ENCODE results near the gene SDK1. TPM values are rescaled to one million over a fixed set of nuclear protein-coding genes. Genes with fewer than 3 reads are reported as not detected.

Gene SDK1
- total RNA-seq, 1 experiment from 2014 or later = 20.0 TPM

- peaks cover 5% of the 10 kb centered on the region for H3K36me3 Mint-ChIP-seq (ENCODE audit: insufficient read depth, unreplicated experiment)
Observed at GRCh38 chr7:4265066-4265465, 964.0 kb downstream of the SDK1 start.

DNA sequence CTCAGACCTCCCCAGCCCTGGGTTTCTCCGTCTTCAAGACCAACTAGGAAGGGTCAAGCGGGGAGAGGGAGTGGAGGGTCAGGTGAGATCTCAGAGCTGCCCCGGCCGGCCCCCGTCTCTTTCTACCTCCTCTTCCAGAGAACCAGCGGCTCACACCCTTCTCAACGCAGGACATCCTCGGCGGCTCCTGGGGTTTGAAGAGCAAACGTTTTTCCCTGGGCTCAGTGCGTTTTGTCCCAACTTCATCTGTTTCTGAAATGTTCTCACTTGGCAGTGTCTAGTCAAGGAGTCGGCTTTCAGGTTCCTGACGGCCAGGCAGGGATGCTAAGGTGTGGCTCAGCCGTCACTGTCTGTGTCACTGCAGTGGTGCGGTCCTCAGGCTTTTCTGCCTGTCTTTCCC, 964.6 kb downstream of the SDK1 start:
- Mint-ChIP-seq H3K27me3 (ENCODE audit: unreplicated experiment) (no peaks in the 10 kb centered on the region), H3K27ac (ENCODE audit: unreplicated experiment) (no peak overlapping the region), H3K4me3 (ENCODE audit: low read depth, unreplicated experiment) (no peak overlapping the region), H3K36me3 (ENCODE audit: insufficient read depth, unreplicated experiment) (peaks cover 5% of the 10 kb centered on the region), H3K9me3 (ENCODE audit: low read depth, unreplicated experiment) (peaks cover 2% of the 10 kb centered on the region), H3K4me1 (ENCODE audit: low read depth, unreplicated experiment) (no peaks in the 10 kb centered on the region)
- no peak for DNase-seq
- CTCF ChIA-PET = no interaction called here
- TF ChIP-seq CTCF (IDR thresholded peaks at IDR 0.05; ENCODE audit: unreplicated experiment) = no peak
- intact Hi-C loops (cut with micrococcal nuclease; ENCODE audit: unreplicated experiment) = no loop called here
- no TSS peak for BruUV-seq (replicated peaks)

More at GRCh38 chr7:4265066-4265465, 964.0 kb downstream of the SDK1 start:
- Mint-ChIP-seq H3K9me3 (ENCODE audit: low read depth, unreplicated experiment) (peaks cover 2% of the 10 kb centered on the region), H3K4me3 (ENCODE audit: low read depth, unreplicated experiment) (no peak overlapping the region), H3K27me3 (ENCODE audit: unreplicated experiment) (no peaks in the 10 kb centered on the region), H3K4me1 (ENCODE audit: low read depth, unreplicated experiment) (no peaks in the 10 kb centered on the region), H3K27ac (ENCODE audit: unreplicated experiment) (no peak overlapping the region)
- intact Hi-C loops (cut with micrococcal nuclease; ENCODE audit: unreplicated experiment) = no loop called here
- BruUV-seq (replicated peaks) = no TSS peak
- TF ChIP-seq CTCF (IDR thresholded peaks at IDR 0.05; ENCODE audit: unreplicated experiment) = no peak
- CTCF ChIA-PET = no interaction called here
- DNase-seq = no peak

DNA sequence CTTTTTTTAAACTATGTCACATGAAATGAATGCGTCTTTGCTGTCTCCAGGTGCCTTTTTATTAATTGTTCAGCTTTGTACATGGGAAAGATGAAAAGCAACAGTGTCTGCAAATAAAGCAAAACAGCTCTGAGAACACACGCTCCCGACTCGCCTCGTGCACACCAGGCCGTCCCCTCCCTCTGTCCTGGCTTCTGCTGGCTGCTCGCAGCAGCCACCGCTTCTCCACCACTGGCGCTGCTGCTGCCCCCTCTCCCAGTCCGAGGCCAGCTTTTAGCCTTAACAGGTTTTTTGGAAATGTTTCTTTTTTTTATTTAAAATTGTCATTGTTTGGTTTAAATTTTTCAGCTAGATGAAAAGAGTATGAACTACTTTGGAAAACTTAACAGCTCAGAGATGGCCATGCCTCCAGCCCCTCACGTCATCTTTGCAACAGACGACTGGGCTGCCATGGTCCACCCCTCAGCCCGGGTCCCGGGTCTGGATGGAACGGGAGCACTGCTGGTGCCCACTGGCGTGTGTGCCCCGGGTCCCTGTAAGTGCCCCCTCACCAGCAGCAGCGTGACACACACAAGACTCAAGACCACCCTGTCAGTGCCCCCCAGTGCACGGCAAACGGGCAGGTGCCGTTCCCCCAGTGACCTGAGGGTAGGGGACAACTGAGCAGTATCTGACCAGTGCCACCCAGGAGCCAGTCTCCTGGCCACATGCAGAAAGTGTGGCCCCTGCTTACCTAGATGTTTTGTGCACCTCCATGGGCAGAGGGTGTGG, 965.4 kb downstream of the SDK1 start:
- Mint-ChIP-seq H3K36me3 (ENCODE audit: insufficient read depth, unreplicated experiment) (peaks cover 5% of the 10 kb centered on the region), H3K4me3 (ENCODE audit: low read depth, unreplicated experiment) (no peak overlapping the region), H3K27ac (ENCODE audit: unreplicated experiment) (no peak overlapping the region), H3K27me3 (ENCODE audit: unreplicated experiment) (no peaks in the 10 kb centered on the region), H3K9me3 (ENCODE audit: low read depth, unreplicated experiment) (peaks cover 2% of the 10 kb centered on the region), H3K4me1 (ENCODE audit: low read depth, unreplicated experiment) (no peaks in the 10 kb centered on the region)
- DNase-seq = no peak
- TF ChIP-seq CTCF (IDR thresholded peaks at IDR 0.05; ENCODE audit: unreplicated experiment) = no peak
- intact Hi-C loops (cut with micrococcal nuclease; ENCODE audit: unreplicated experiment) = no loop called here
- BruUV-seq (replicated peaks) = no TSS peak
- CTCF ChIA-PET = interaction anchor here (0.7 kb wide), 1 partner anchor 18 kb away, joined by 3 read pairs; no protein-coding TSS in a partner anchor

- BruUV-seq (replicated peaks) = no TSS peak
- Mint-ChIP-seq H3K4me3 (ENCODE audit: low read depth, unreplicated experiment) (no peak overlapping the region), H3K9me3 (ENCODE audit: low read depth, unreplicated experiment) (peaks cover 2% of the 10 kb centered on the region), H3K27me3 (ENCODE audit: unreplicated experiment) (no peaks in the 10 kb centered on the region), H3K27ac (ENCODE audit: unreplicated experiment) (no peak overlapping the region), H3K36me3 (ENCODE audit: insufficient read depth, unreplicated experiment) (peaks cover 5% of the 10 kb centered on the region), H3K4me1 (ENCODE audit: low read depth, unreplicated experiment) (no peaks in the 10 kb centered on the region)
- CTCF ChIA-PET = no interaction called here
- no peak for DNase-seq
- intact Hi-C loops (cut with micrococcal nuclease; ENCODE audit: unreplicated experiment) = no loop called here
- TF ChIP-seq CTCF (IDR thresholded peaks at IDR 0.05; ENCODE audit: unreplicated experiment) = no peak
Observed at GRCh38 chr7:4267341-4268039, 966.4 kb downstream of the SDK1 start.
